Astrocyte of the hippocampus (primary cell): ENCODE measurements around the gene HDLBP.
"Not testable (repeated sequence)": the region's sequence is repeated elsewhere in the genome, so short reads cannot be mapped to it uniquely, and the experiment has no call there.

Source experiments
- DNase-seq: peaks from one replicate; pipeline ENCODE4 v3.0.0; 2011; ENCODE audit warnings: low read depth, low spot score

The HDLBP gene

GRCh38 chr2:241329669-241330615 lies 14.5 kb upstream of the HDLBP start:
- DNase-seq = no peak

- no peak for DNase-seq
These were observed 9.8 kb upstream of the HDLBP start for GRCh38 chr2:241325257-241325656.

- DNase-seq = no peak
These were observed 9.3 kb upstream of the HDLBP start for GRCh38 chr2:241324775-241325174.

GRCh38 chr2:241323778-241324177 lies 8.3 kb upstream of the HDLBP start:
- no peak for DNase-seq

- no peak for DNase-seq
These were observed 6.4 kb upstream of the HDLBP start for GRCh38 chr2:241321886-241322285.

- DNase-seq = no peak
These were observed 5.6 kb upstream of the HDLBP start for GRCh38 chr2:241321033-241321432.

GRCh38 chr2:241320394-241320793 lies 4.9 kb upstream of the HDLBP start:
- no peak for DNase-seq

- DNase-seq = not testable (repeated sequence)
These were observed 3.4 kb upstream of the HDLBP start for GRCh38 chr2:241318830-241319229.

GRCh38 chr2:241317391-241317790 lies 1.9 kb upstream of the HDLBP start:
- no peak for DNase-seq

GRCh38 chr2:241316825-241317224 lies 1.4 kb upstream of the HDLBP start:
- DNase-seq = no peak

GRCh38 chr2:241315879-241316631 lies 583 bp upstream of the HDLBP start, which contains the start of gene SEPTIN2:
TSS of gene SEPTIN2 (plus strand) at chr2:241315925. CDS start at chr2:241324233, 8,308 bp downstream.
- no peak for DNase-seq

GRCh38 chr2:241314226-241315092 lies 1.0 kb downstream of the HDLBP start:
- DNase-seq = no peak

GRCh38 chr2:241313543-241314095 lies 1.9 kb downstream of the HDLBP start:
- no peak for DNase-seq

GRCh38 chr2:241312082-241312481 lies 3.4 kb downstream of the HDLBP start:
- DNase-seq = no peak

GRCh38 chr2:241310917-241311566 lies 4.4 kb downstream of the HDLBP start:
- no peak for DNase-seq

GRCh38 chr2:241309684-241310117 lies 5.8 kb downstream of the HDLBP start:
- DNase-seq = peak; percentile 71

- no peak for DNase-seq
These were observed 6.5 kb downstream of the HDLBP start for GRCh38 chr2:241308832-241309500.

GRCh38 chr2:241308267-241308666 lies 7.2 kb downstream of the HDLBP start:
- DNase-seq = peak; percentile 62

- DNase-seq = no peak
These were observed 8.4 kb downstream of the HDLBP start for GRCh38 chr2:241307055-241307454.

GRCh38 chr2:241304039-241304670 lies 11.3 kb downstream of the HDLBP start:
- no peak for DNase-seq
